ENCODE data around the gene PAWR.

Gene PAWR

GRCh38 chr12:79558924-79559469, 131.8 kb downstream of the PAWR start:
- peaks cover 0 to 6% of the 10 kb centered on the region in 2 donors for H3K9me3 ChIP-seq (ENCODE audit: control insufficient read depth in 1 of 2, low read length in 2 of 2)
- no peak overlapping the region for H3K4me3 ChIP-seq (ENCODE audit: low read depth in 1 of 2, low read length in 2 of 2)
- H3K4me1 ChIP-seq (ENCODE audit: control insufficient read depth in 1 of 2, insufficient read depth in 2 of 2, low read length in 2 of 2): peaks cover 0 to 11% of the 10 kb centered on the region in 2 donors
- H3K36me3 ChIP-seq (ENCODE audit: control insufficient read depth in 1 of 2, insufficient read depth in 2 of 2, low read length in 2 of 2): no peaks in the 10 kb centered on the region
- no peak overlapping the region for H3K27ac ChIP-seq (ENCODE audit: low read length)
- H3K27me3 ChIP-seq (ENCODE audit: low read depth, low read length): no peaks in the 10 kb centered on the region

- peaks cover 0 to 11% of the 10 kb centered on the region in 2 donors for H3K4me1 ChIP-seq (ENCODE audit: control insufficient read depth in 1 of 2, insufficient read depth in 2 of 2, low read length in 2 of 2)
- H3K4me3 ChIP-seq (ENCODE audit: low read depth in 1 of 2, low read length in 2 of 2): no peak overlapping the region
- H3K27ac ChIP-seq (ENCODE audit: low read length): no peak overlapping the region
- H3K36me3 ChIP-seq (ENCODE audit: control insufficient read depth in 1 of 2, insufficient read depth in 2 of 2, low read length in 2 of 2): no peaks in the 10 kb centered on the region
- peaks cover 0 to 6% of the 10 kb centered on the region in 2 donors for H3K9me3 ChIP-seq (ENCODE audit: control insufficient read depth in 1 of 2, low read length in 2 of 2)
- H3K27me3 ChIP-seq (ENCODE audit: low read depth, low read length): no peaks in the 10 kb centered on the region
Measured at GRCh38 chr12:79557690-79558315, 133.0 kb downstream of the PAWR start.

GRCh38 chr12:79555028-79555925, 135.5 kb downstream of the PAWR start:
- no peaks in the 10 kb centered on the region for H3K9me3 ChIP-seq (ENCODE audit: control insufficient read depth in 1 of 2, low read length in 2 of 2)
- H3K27me3 ChIP-seq (ENCODE audit: low read depth, low read length): no peaks in the 10 kb centered on the region
- no peak overlapping the region for H3K4me3 ChIP-seq (ENCODE audit: low read depth in 1 of 2, low read length in 2 of 2)
- peaks cover 0 to 11% of the 10 kb centered on the region in 2 donors for H3K4me1 ChIP-seq (ENCODE audit: control insufficient read depth in 1 of 2, insufficient read depth in 2 of 2, low read length in 2 of 2)
- H3K27ac ChIP-seq (ENCODE audit: low read length): no peak overlapping the region
- no peaks in the 10 kb centered on the region for H3K36me3 ChIP-seq (ENCODE audit: control insufficient read depth in 1 of 2, insufficient read depth in 2 of 2, low read length in 2 of 2)

GRCh38 chr12:79553863-79554574, 136.7 kb downstream of the PAWR start:
- Histone ChIP-seq H3K9me3 (ENCODE audit: control insufficient read depth in 1 of 2, low read length in 2 of 2) (no peaks in the 10 kb centered on the region), H3K27me3 (ENCODE audit: low read depth, low read length) (no peaks in the 10 kb centered on the region), H3K27ac (ENCODE audit: low read length) (no peak overlapping the region), H3K4me1 (ENCODE audit: control insufficient read depth in 1 of 2, insufficient read depth in 2 of 2, low read length in 2 of 2) (peaks cover 0 to 11% of the 10 kb centered on the region in 2 donors), H3K4me3 (ENCODE audit: low read depth in 1 of 2, low read length in 2 of 2) (no peak overlapping the region), H3K36me3 (ENCODE audit: control insufficient read depth in 1 of 2, insufficient read depth in 2 of 2, low read length in 2 of 2) (no peaks in the 10 kb centered on the region)

GRCh38 chr12:79552192-79552591, 138.6 kb downstream of the PAWR start:
- Histone ChIP-seq H3K9me3 (ENCODE audit: control insufficient read depth in 1 of 2, low read length in 2 of 2) (no peaks in the 10 kb centered on the region), H3K4me3 (ENCODE audit: low read depth in 1 of 2, low read length in 2 of 2) (no peak overlapping the region), H3K4me1 (ENCODE audit: control insufficient read depth in 1 of 2, insufficient read depth in 2 of 2, low read length in 2 of 2) (peaks cover 0 to 14% of the 10 kb centered on the region in 2 donors), H3K27me3 (ENCODE audit: low read depth, low read length) (no peaks in the 10 kb centered on the region), H3K27ac (ENCODE audit: low read length) (no peak overlapping the region), H3K36me3 (ENCODE audit: control insufficient read depth in 1 of 2, insufficient read depth in 2 of 2, low read length in 2 of 2) (no peaks in the 10 kb centered on the region)

- H3K27ac ChIP-seq (ENCODE audit: low read length): no peak overlapping the region
Measured at GRCh38 chr12:79549531-79550271, 141.1 kb downstream of the PAWR start.

GRCh38 chr12:79548610-79548924, 142.2 kb downstream of the PAWR start:
- H3K27ac ChIP-seq (ENCODE audit: low read length): no peak overlapping the region
- no peaks in the 10 kb centered on the region for H3K36me3 ChIP-seq (ENCODE audit: control insufficient read depth in 1 of 2, insufficient read depth in 2 of 2, low read length in 2 of 2)
- peaks cover 0 to 12% of the 10 kb centered on the region in 2 donors for H3K4me1 ChIP-seq (ENCODE audit: control insufficient read depth in 1 of 2, insufficient read depth in 2 of 2, low read length in 2 of 2)
- H3K9me3 ChIP-seq (ENCODE audit: control insufficient read depth in 1 of 2, low read length in 2 of 2): no peaks in the 10 kb centered on the region
- H3K27me3 ChIP-seq (ENCODE audit: low read depth, low read length): no peaks in the 10 kb centered on the region
- no peak overlapping the region for H3K4me3 ChIP-seq (ENCODE audit: low read depth in 1 of 2, low read length in 2 of 2)

More at GRCh38 chr12:79549531-79550271, 141.1 kb downstream of the PAWR start:
- Histone ChIP-seq H3K4me3 (ENCODE audit: low read depth in 1 of 2, low read length in 2 of 2) (no peak overlapping the region), H3K9me3 (ENCODE audit: control insufficient read depth in 1 of 2, low read length in 2 of 2) (no peaks in the 10 kb centered on the region), H3K4me1 (ENCODE audit: control insufficient read depth in 1 of 2, insufficient read depth in 2 of 2, low read length in 2 of 2) (peaks cover 0 to 12% of the 10 kb centered on the region in 2 donors), H3K36me3 (ENCODE audit: control insufficient read depth in 1 of 2, insufficient read depth in 2 of 2, low read length in 2 of 2) (no peaks in the 10 kb centered on the region), H3K27me3 (ENCODE audit: low read depth, low read length) (no peaks in the 10 kb centered on the region)

GRCh38 chr12:79547735-79548609, 142.8 kb downstream of the PAWR start:
- Histone ChIP-seq H3K4me1 (ENCODE audit: control insufficient read depth in 1 of 2, insufficient read depth in 2 of 2, low read length in 2 of 2) (peaks cover 0 to 12% of the 10 kb centered on the region in 2 donors), H3K27ac (ENCODE audit: low read length) (no peak overlapping the region), H3K9me3 (ENCODE audit: control insufficient read depth in 1 of 2, low read length in 2 of 2) (no peaks in the 10 kb centered on the region)

GRCh38 chr12:79547044-79547734, 143.6 kb downstream of the PAWR start:
- H3K27ac ChIP-seq (ENCODE audit: low read length): no peak overlapping the region
- no peaks in the 10 kb centered on the region for H3K9me3 ChIP-seq (ENCODE audit: control insufficient read depth in 1 of 2, low read length in 2 of 2)
- peaks cover 0 to 12% of the 10 kb centered on the region in 2 donors for H3K4me1 ChIP-seq (ENCODE audit: control insufficient read depth in 1 of 2, insufficient read depth in 2 of 2, low read length in 2 of 2)
- no peak overlapping the region for H3K4me3 ChIP-seq (ENCODE audit: low read depth in 1 of 2, low read length in 2 of 2)
- H3K27me3 ChIP-seq (ENCODE audit: low read depth, low read length): no peaks in the 10 kb centered on the region
- no peaks in the 10 kb centered on the region for H3K36me3 ChIP-seq (ENCODE audit: control insufficient read depth in 1 of 2, insufficient read depth in 2 of 2, low read length in 2 of 2)

More at GRCh38 chr12:79547735-79548609, 142.8 kb downstream of the PAWR start:
- Histone ChIP-seq H3K27me3 (ENCODE audit: low read depth, low read length) (no peaks in the 10 kb centered on the region), H3K36me3 (ENCODE audit: control insufficient read depth in 1 of 2, insufficient read depth in 2 of 2, low read length in 2 of 2) (no peaks in the 10 kb centered on the region), H3K4me3 (ENCODE audit: low read depth in 1 of 2, low read length in 2 of 2) (no peak overlapping the region)

All from muscle layer of duodenum (tissue), 2 donors.